Peyer's patch (tissue), 4 donors: Measurements from ENCODE around the gene TMEM106A.
"Not testable (repeated sequence)": the region's sequence is repeated elsewhere in the genome, so short reads cannot be mapped to it uniquely, and the experiment has no call there.

Source experiments
- POLR2A ChIP-seq, 2 donors: fragments of 450-650 bp; IDR thresholded peaks; one replicate each; pipeline ENCODE4 v1.5.1; 2017; ENCODE audit warnings: antibody characterized with exemption in 2 of 2, mild to moderate bottlenecking in 2 of 2, moderate library complexity in 2 of 2
- TF ChIP-seq, protein P1 (sequence below), 6 experiments: fragments of 450-650 bp in 4 of 6; fragments of 200-600 bp in 2 of 6; sonication (generic) in 1 of 6; IDR thresholded peaks; one replicate each; pipeline ENCODE4 v1.5.1; 2017 to 2019; ENCODE audit warnings: antibody characterized with exemption in 6 of 6, mild to moderate bottlenecking in 3 of 6, moderate library complexity in 1 of 6

DNA sequence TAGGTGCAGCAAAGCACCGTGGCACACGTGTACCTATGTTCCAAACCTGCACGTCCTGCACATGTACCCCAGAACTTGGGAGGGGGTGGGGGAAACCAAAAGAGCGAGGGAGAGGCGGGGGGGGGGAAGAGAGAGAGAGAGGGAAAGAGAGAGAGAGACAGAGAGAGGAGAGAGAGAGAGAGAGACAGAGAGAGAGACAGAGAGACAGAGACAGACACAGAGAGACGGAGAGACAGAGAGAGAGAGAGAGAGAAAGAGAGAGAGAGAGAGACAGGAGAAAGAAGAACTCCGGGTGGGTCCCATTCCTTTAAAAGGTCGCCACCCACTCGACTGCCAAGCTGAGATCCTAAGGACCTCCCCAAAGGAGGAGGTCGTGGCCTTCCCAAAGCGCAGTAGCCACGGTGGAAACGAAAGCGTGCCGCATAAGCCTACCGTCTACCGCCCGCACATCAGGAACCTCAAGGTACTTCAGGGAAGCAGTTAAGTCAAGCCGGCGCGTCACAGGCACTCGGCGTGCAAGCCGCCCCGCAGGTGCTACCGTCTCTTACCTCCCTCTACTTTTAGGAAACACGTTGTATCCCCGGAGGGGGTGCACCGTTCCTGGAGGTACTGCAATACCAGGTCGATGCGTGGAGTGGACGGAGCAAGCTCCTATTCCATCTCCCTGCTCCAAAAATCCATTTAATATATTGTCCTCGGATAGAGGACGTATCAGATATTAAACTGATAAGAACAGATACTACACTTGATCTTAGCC lies 29.1 kb downstream of the TMEM106A start:
- TF ChIP-seq, protein P1, sequence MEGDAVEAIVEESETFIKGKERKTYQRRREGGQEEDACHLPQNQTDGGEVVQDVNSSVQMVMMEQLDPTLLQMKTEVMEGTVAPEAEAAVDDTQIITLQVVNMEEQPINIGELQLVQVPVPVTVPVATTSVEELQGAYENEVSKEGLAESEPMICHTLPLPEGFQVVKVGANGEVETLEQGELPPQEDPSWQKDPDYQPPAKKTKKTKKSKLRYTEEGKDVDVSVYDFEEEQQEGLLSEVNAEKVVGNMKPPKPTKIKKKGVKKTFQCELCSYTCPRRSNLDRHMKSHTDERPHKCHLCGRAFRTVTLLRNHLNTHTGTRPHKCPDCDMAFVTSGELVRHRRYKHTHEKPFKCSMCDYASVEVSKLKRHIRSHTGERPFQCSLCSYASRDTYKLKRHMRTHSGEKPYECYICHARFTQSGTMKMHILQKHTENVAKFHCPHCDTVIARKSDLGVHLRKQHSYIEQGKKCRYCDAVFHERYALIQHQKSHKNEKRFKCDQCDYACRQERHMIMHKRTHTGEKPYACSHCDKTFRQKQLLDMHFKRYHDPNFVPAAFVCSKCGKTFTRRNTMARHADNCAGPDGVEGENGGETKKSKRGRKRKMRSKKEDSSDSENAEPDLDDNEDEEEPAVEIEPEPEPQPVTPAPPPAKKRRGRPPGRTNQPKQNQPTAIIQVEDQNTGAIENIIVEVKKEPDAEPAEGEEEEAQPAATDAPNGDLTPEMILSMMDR (IDR thresholded peaks at IDR 0.05) = not testable (repeated sequence)
- not testable (repeated sequence) for TF ChIP-seq POLR2A (IDR thresholded peaks at IDR 0.05)
